A549 (cell line): ENCODE data around the gene DISP2.

ENCODE experiments used
- BHLHE40 ChIP-seq: IDR thresholded peaks from 2 replicates; pipeline ENCODE4 v1.6.1; 2012; ENCODE audit warnings: low read depth, low read length, inconsistent platforms
- CTCF ChIP-seq: fragments of >200 bp; sonication (Bioruptor Twin); formaldehyde crosslinking; IDR thresholded peaks from 3 replicates; pipeline ENCODE4 v1.5.1; 2016
- ESRRA ChIP-seq: fragments of 150-350 bp; IDR thresholded peaks from 2 replicates; pipeline ENCODE4 v1.6.1; 2014; ENCODE audit warnings: mild to moderate bottlenecking, low read length, borderline replicate concordance
- FOSB ChIP-seq: fragments of 250-450 bp; sonication (Bioruptor Pico); IDR thresholded peaks from 2 replicates; pipeline ENCODE4 v1.5.0; 2020; ENCODE audit warnings: mild to moderate bottlenecking, moderate library complexity
- HDAC2 ChIP-seq: fragments of 200-600 bp; sonication (generic); IDR thresholded peaks from 2 replicates; pipeline ENCODE4 v1.6.1; 2016
- MAZ ChIP-seq: fragments of 150-350 bp; IDR thresholded peaks from 2 replicates; pipeline ENCODE4 v1.6.1; 2014; ENCODE audit warnings: antibody characterized with exemption, low read depth, low read length, borderline replicate concordance
- NR3C1 ChIP-seq: fragments of >200 bp; sonication (Bioruptor Twin); formaldehyde crosslinking; IDR thresholded peaks from 3 replicates; pipeline ENCODE4 v1.6.1; 2017
- PHF8 ChIP-seq: fragments of 200-600 bp; sonication (generic); IDR thresholded peaks from 2 replicates; pipeline ENCODE4 v1.6.1; 2016; ENCODE audit warnings: low read depth, mild to moderate bottlenecking, antibody characterized with exemption, moderate library complexity, borderline replicate concordance
- POLR2A ChIP-seq: IDR thresholded peaks from 2 replicates; pipeline ENCODE4 v1.6.1; 2012; ENCODE audit warnings: mild to moderate bottlenecking, low read length
- RAD21 ChIP-seq, 2 experiments: fragments of >200 bp in 1 of 2; sonication (Bioruptor Twin) in 1 of 2; formaldehyde crosslinking in 1 of 2; IDR thresholded peaks in 1 of 2; conservative IDR thresholded peaks in 1 of 2; 2 replicates in 1 of 2; 3 replicates in 1 of 2; pipeline ENCODE4 v1.6.1; 2012 to 2018; ENCODE audit warnings: inconsistent platforms in 1 of 2
- SMC3 ChIP-seq: fragments of >200 bp; sonication (Bioruptor Twin); formaldehyde crosslinking; IDR thresholded peaks from 3 replicates; pipeline ENCODE4 v1.6.1; 2018; ENCODE audit warnings: inconsistent platforms
- SREBF2 ChIP-seq: fragments of 450-650 bp; IDR thresholded peaks from 2 replicates; pipeline ENCODE4 v1.6.1; 2014; ENCODE audit warnings: mild to moderate bottlenecking, moderate library complexity
- USF2 ChIP-seq: fragments of 450-650 bp; IDR thresholded peaks from 2 replicates; pipeline ENCODE4 v1.6.1; 2014; ENCODE audit warnings: antibody characterized with exemption
- TF ChIP-seq, protein P1 (sequence below): fragments of 200-600 bp; sonication (generic); IDR thresholded peaks from 2 replicates; pipeline ENCODE4 v1.6.1; 2016; ENCODE audit warnings: antibody characterized with exemption, mild to moderate bottlenecking, moderate library complexity

- TF ChIP-seq SREBF2 (no peak), CTCF (no peak), POLR2A (no peak), SMC3 (no peak), MAZ (no peak), PHF8 (no peak), BHLHE40 (no peak), ESRRA (no peak), FOSB (CRISPR knock-in tag) (no peak), USF2 (no peak), HDAC2 (no peak), RAD21 (conservative IDR thresholded peaks at IDR 0.05 in 1 of 2, IDR thresholded peaks at IDR 0.05 in 1 of 2) (no peak), NR3C1 (no peak)
- TF ChIP-seq, protein P1, sequence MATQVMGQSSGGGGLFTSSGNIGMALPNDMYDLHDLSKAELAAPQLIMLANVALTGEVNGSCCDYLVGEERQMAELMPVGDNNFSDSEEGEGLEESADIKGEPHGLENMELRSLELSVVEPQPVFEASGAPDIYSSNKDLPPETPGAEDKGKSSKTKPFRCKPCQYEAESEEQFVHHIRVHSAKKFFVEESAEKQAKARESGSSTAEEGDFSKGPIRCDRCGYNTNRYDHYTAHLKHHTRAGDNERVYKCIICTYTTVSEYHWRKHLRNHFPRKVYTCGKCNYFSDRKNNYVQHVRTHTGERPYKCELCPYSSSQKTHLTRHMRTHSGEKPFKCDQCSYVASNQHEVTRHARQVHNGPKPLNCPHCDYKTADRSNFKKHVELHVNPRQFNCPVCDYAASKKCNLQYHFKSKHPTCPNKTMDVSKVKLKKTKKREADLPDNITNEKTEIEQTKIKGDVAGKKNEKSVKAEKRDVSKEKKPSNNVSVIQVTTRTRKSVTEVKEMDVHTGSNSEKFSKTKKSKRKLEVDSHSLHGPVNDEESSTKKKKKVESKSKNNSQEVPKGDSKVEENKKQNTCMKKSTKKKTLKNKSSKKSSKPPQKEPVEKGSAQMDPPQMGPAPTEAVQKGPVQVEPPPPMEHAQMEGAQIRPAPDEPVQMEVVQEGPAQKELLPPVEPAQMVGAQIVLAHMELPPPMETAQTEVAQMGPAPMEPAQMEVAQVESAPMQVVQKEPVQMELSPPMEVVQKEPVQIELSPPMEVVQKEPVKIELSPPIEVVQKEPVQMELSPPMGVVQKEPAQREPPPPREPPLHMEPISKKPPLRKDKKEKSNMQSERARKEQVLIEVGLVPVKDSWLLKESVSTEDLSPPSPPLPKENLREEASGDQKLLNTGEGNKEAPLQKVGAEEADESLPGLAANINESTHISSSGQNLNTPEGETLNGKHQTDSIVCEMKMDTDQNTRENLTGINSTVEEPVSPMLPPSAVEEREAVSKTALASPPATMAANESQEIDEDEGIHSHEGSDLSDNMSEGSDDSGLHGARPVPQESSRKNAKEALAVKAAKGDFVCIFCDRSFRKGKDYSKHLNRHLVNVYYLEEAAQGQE, result no peak
Observed at GRCh38 chr15:40322531-40323238, 35.3 kb upstream of the DISP2 start.
